ENCODE data around the gene DGKB. TPM values are rescaled to one million over a fixed set of nuclear protein-coding genes. Genes with fewer than 3 reads are reported as not detected.

The DGKB gene
- total RNA-seq, 1 donor from 2014 or later, result not detected

GRCh38 chr7:14195079-14195478 lies 707.5 kb downstream of the DGKB start:
- Mint-ChIP-seq H3K9me3 (no peaks in the 10 kb centered on the region), H3K4me1 (ENCODE audit: low read depth) (no peaks in the 10 kb centered on the region), H3K4me3 (no peak overlapping the region), H3K36me3 (ENCODE audit: low read depth) (no peaks in the 10 kb centered on the region), H3K27ac (no peak overlapping the region), H3K27me3 (ENCODE audit: insufficient read depth) (no peaks in the 10 kb centered on the region)
- no peak for DNase-seq (ENCODE audit: low spot score)
- intact Hi-C loops (cut with micrococcal nuclease), result no loop called here

DNA sequence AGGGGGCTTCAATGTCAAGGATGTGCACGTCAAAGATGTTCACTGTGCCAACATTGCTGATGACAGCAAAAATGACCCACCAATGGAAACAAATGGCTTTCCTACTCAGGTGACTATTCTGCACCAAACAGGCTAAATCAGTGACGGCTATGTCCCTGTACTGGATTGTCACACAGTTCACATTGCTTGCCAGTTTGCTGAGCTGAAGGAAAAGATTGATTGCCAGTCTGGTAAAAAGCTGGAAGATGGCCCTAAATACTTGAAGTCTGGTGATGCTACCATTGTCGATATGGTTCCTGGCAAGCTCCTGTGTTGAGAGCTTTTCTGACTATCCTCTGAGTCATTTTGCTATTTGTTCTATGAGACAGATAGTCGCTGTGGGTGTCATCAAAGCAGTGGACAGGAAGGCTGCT lies 710.9 kb downstream of the DGKB start:
- intact Hi-C loops (cut with micrococcal nuclease), result no loop called here
- Mint-ChIP-seq H3K27me3 (ENCODE audit: insufficient read depth) (no peaks in the 10 kb centered on the region), H3K4me3 (no peak overlapping the region), H3K36me3 (ENCODE audit: low read depth) (no peaks in the 10 kb centered on the region), H3K9me3 (peaks cover 8% of the 10 kb centered on the region), H3K4me1 (ENCODE audit: low read depth) (no peaks in the 10 kb centered on the region), H3K27ac (no peak overlapping the region)
- DNase-seq (ENCODE audit: low spot score), result no peak

GRCh38 chr7:14184292-14184864 lies 718.2 kb downstream of the DGKB start:
- no peaks in the 10 kb centered on the region for H3K4me1 Mint-ChIP-seq (ENCODE audit: low read depth)
- DNase-seq (ENCODE audit: low spot score), result no peak
- H3K27ac Mint-ChIP-seq, result no peak overlapping the region
- no peak overlapping the region for H3K4me3 Mint-ChIP-seq
- no peaks in the 10 kb centered on the region for H3K36me3 Mint-ChIP-seq (ENCODE audit: low read depth)
- H3K27me3 Mint-ChIP-seq (ENCODE audit: insufficient read depth), result no peaks in the 10 kb centered on the region
- H3K9me3 Mint-ChIP-seq, result peaks cover 21% of the 10 kb centered on the region
- intact Hi-C loops (cut with micrococcal nuclease), result no loop called here

- intact Hi-C loops (cut with micrococcal nuclease), result no loop called here
- Mint-ChIP-seq H3K27ac (no peak overlapping the region), H3K27me3 (ENCODE audit: insufficient read depth) (no peaks in the 10 kb centered on the region), H3K4me1 (ENCODE audit: low read depth) (no peaks in the 10 kb centered on the region), H3K4me3 (no peak overlapping the region), H3K36me3 (ENCODE audit: low read depth) (no peaks in the 10 kb centered on the region), H3K9me3 (peaks cover 7% of the 10 kb centered on the region)
- no peak for DNase-seq (ENCODE audit: low spot score)
Observed at GRCh38 chr7:14179781-14180180, 722.8 kb downstream of the DGKB start.

- Mint-ChIP-seq H3K27ac (no peak overlapping the region), H3K4me3 (no peak overlapping the region), H3K27me3 (ENCODE audit: insufficient read depth) (no peaks in the 10 kb centered on the region), H3K4me1 (ENCODE audit: low read depth) (no peaks in the 10 kb centered on the region), H3K36me3 (ENCODE audit: low read depth) (no peaks in the 10 kb centered on the region), H3K9me3 (peaks cover 4% of the 10 kb centered on the region)
- no peak for DNase-seq (ENCODE audit: low spot score)
- intact Hi-C loops (cut with micrococcal nuclease), result no loop called here
Observed at GRCh38 chr7:14177876-14178275, 724.7 kb downstream of the DGKB start.

- Mint-ChIP-seq H3K4me3 (no peak overlapping the region), H3K9me3 (peaks cover 20% of the 10 kb centered on the region), H3K4me1 (ENCODE audit: low read depth) (no peaks in the 10 kb centered on the region), H3K27me3 (ENCODE audit: insufficient read depth) (no peaks in the 10 kb centered on the region), H3K27ac (no peak overlapping the region), H3K36me3 (ENCODE audit: low read depth) (no peaks in the 10 kb centered on the region)
- no peak for DNase-seq (ENCODE audit: low spot score)
- intact Hi-C loops (cut with micrococcal nuclease), result no loop called here
Observed at GRCh38 chr7:14170872-14171271, 731.7 kb downstream of the DGKB start.

GRCh38 chr7:14158111-14158510 lies 744.4 kb downstream of the DGKB start:
- DNase-seq (ENCODE audit: low spot score), result no peak
- Mint-ChIP-seq H3K9me3 (peaks cover 16% of the 10 kb centered on the region), H3K4me3 (no peak overlapping the region), H3K27me3 (ENCODE audit: insufficient read depth) (no peaks in the 10 kb centered on the region), H3K4me1 (ENCODE audit: low read depth) (no peaks in the 10 kb centered on the region), H3K36me3 (ENCODE audit: low read depth) (no peaks in the 10 kb centered on the region), H3K27ac (no peak overlapping the region)
- intact Hi-C loops (cut with micrococcal nuclease), result no loop called here

DNA sequence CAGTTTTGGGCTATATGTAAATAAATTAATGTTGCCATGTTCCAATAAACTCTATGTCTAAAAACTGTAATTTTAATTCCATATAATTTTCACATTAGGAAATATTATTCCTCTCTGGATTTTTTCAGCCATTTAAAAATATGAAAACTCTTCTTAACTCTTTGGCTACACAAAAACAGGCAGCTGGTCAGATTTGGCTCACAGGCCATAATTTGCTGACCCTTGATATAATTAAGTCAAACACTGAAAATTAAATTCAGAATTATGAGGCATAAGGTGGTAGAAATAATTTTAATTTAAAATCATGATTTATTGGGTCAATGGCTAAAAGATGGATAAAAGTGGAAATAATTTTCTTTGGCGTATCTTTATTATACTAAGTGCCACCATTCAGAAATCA lies 746.1 kb downstream of the DGKB start:
- no peaks in the 10 kb centered on the region for H3K36me3 Mint-ChIP-seq (ENCODE audit: low read depth)
- intact Hi-C loops (cut with micrococcal nuclease), result no loop called here

GRCh38 chr7:14148974-14149373 lies 753.6 kb downstream of the DGKB start:
- intact Hi-C loops (cut with micrococcal nuclease), result no loop called here
- H3K27me3 Mint-ChIP-seq (ENCODE audit: insufficient read depth), result peaks cover 2% of the 10 kb centered on the region

More for the DNA sequence above, 746.1 kb downstream of the DGKB start:
- DNase-seq (ENCODE audit: low spot score), result no peak
- no peak overlapping the region for H3K4me3 Mint-ChIP-seq
- H3K27ac Mint-ChIP-seq, result no peak overlapping the region
- H3K4me1 Mint-ChIP-seq (ENCODE audit: low read depth), result no peaks in the 10 kb centered on the region
- H3K27me3 Mint-ChIP-seq (ENCODE audit: insufficient read depth), result no peaks in the 10 kb centered on the region
- peaks cover 15% of the 10 kb centered on the region for H3K9me3 Mint-ChIP-seq

DNA sequence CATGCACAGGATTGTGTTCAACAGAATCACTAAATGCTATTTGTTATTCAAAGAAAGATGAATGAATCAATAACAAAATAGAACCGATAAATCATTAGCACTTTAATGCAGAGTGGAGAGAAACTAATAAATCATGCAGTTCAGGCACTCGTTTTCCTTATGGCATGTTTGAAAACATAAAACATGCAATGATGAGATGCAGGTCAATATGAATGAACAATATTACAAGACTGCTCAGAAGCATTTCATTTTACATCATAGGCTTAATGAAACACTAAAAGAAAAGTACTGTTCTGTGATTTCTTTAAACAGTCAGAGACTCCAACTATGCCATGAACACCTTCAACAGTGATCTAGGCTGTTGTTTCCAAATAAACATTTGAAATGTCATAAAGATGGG lies 755.0 kb downstream of the DGKB start:
- no peaks in the 10 kb centered on the region for H3K9me3 Mint-ChIP-seq
- intact Hi-C loops (cut with micrococcal nuclease), result no loop called here
- no peaks in the 10 kb centered on the region for H3K36me3 Mint-ChIP-seq (ENCODE audit: low read depth)
- DNase-seq (ENCODE audit: low spot score), result no peak
- no peaks in the 10 kb centered on the region for H3K4me1 Mint-ChIP-seq (ENCODE audit: low read depth)
- peaks cover 2% of the 10 kb centered on the region for H3K27me3 Mint-ChIP-seq (ENCODE audit: insufficient read depth)
- no peak overlapping the region for H3K27ac Mint-ChIP-seq
- H3K4me3 Mint-ChIP-seq, result no peak overlapping the region

More at GRCh38 chr7:14148974-14149373, 753.6 kb downstream of the DGKB start:
- DNase-seq (ENCODE audit: low spot score), result no peak
- no peaks in the 10 kb centered on the region for H3K9me3 Mint-ChIP-seq
- H3K27ac Mint-ChIP-seq, result no peak overlapping the region
- no peaks in the 10 kb centered on the region for H3K36me3 Mint-ChIP-seq (ENCODE audit: low read depth)
- H3K4me1 Mint-ChIP-seq (ENCODE audit: low read depth), result no peaks in the 10 kb centered on the region
- H3K4me3 Mint-ChIP-seq, result no peak overlapping the region

- DNase-seq (ENCODE audit: low spot score), result no peak
- Mint-ChIP-seq H3K27me3 (ENCODE audit: insufficient read depth) (peaks cover 2% of the 10 kb centered on the region), H3K36me3 (ENCODE audit: low read depth) (no peaks in the 10 kb centered on the region), H3K4me1 (ENCODE audit: low read depth) (no peaks in the 10 kb centered on the region), H3K27ac (no peak overlapping the region), H3K4me3 (no peak overlapping the region), H3K9me3 (no peaks in the 10 kb centered on the region)
- intact Hi-C loops (cut with micrococcal nuclease), result no loop called here
Observed at GRCh38 chr7:14144538-14144937, 758.0 kb downstream of the DGKB start.

GRCh38 chr7:14144109-14144508 lies 758.4 kb downstream of the DGKB start:
- H3K4me1 Mint-ChIP-seq (ENCODE audit: low read depth), result no peaks in the 10 kb centered on the region
- no peaks in the 10 kb centered on the region for H3K36me3 Mint-ChIP-seq (ENCODE audit: low read depth)
- DNase-seq (ENCODE audit: low spot score), result no peak
- intact Hi-C loops (cut with micrococcal nuclease), result no loop called here
- H3K4me3 Mint-ChIP-seq, result no peak overlapping the region
- H3K27me3 Mint-ChIP-seq (ENCODE audit: insufficient read depth), result peaks cover 2% of the 10 kb centered on the region
- no peak overlapping the region for H3K27ac Mint-ChIP-seq
- no peaks in the 10 kb centered on the region for H3K9me3 Mint-ChIP-seq

- Mint-ChIP-seq H3K27ac (no peak overlapping the region), H3K4me1 (ENCODE audit: low read depth) (no peaks in the 10 kb centered on the region), H3K36me3 (ENCODE audit: low read depth) (no peaks in the 10 kb centered on the region), H3K9me3 (no peaks in the 10 kb centered on the region), H3K27me3 (ENCODE audit: insufficient read depth) (no peaks in the 10 kb centered on the region), H3K4me3 (no peak overlapping the region)
- no peak for DNase-seq (ENCODE audit: low spot score)
- intact Hi-C loops (cut with micrococcal nuclease), result no loop called here
Observed at GRCh38 chr7:14137676-14138075, 764.9 kb downstream of the DGKB start.

- H3K4me1 Mint-ChIP-seq (ENCODE audit: low read depth), result no peaks in the 10 kb centered on the region
- DNase-seq (ENCODE audit: low spot score), result no peak
- no peak overlapping the region for H3K27ac Mint-ChIP-seq
- H3K4me3 Mint-ChIP-seq, result no peak overlapping the region
- intact Hi-C loops (cut with micrococcal nuclease), result no loop called here
- no peaks in the 10 kb centered on the region for H3K9me3 Mint-ChIP-seq
- H3K27me3 Mint-ChIP-seq (ENCODE audit: insufficient read depth), result no peaks in the 10 kb centered on the region
- no peaks in the 10 kb centered on the region for H3K36me3 Mint-ChIP-seq (ENCODE audit: low read depth)
Observed at GRCh38 chr7:14133752-14134151, 768.8 kb downstream of the DGKB start.
